SK-N-SH treated with all-trans-retinoic acid at 6 μM for 48 hours (cell line): ENCODE measurements around the gene OGFOD3.

Source experiments
- BACH2 ChIP-seq: fragments of 250-450 bp; sonication (Bioruptor Pico); IDR thresholded peaks from 2 replicates; pipeline ENCODE4 v1.9.0; 2021; ENCODE audit warnings: mild to moderate bottlenecking, borderline replicate concordance
- CSDC2 ChIP-seq: fragments of 250-450 bp; sonication (Bioruptor Pico); IDR thresholded peaks from 2 replicates; pipeline ENCODE4 v1.5.0; 2020; ENCODE audit warnings: mild to moderate bottlenecking, moderate library complexity
- RARB ChIP-seq: fragments of 250-450 bp; sonication (Bioruptor Pico); IDR thresholded peaks from 2 replicates; pipeline ENCODE4 v1.8.0; 2021; ENCODE audit warnings: mild to moderate bottlenecking, moderate library complexity
- SNAI2 ChIP-seq: fragments of 250-450 bp; sonication (Bioruptor Pico); IDR thresholded peaks from 2 replicates; pipeline ENCODE4 v1.5.0; 2020; ENCODE audit warnings: mild to moderate bottlenecking, moderate library complexity
- TOX ChIP-seq: fragments of 250-450 bp; sonication (Bioruptor Pico); IDR thresholded peaks from 2 replicates; pipeline ENCODE4 v1.8.0; 2021; ENCODE audit warnings: mild to moderate bottlenecking, moderate library complexity, borderline replicate concordance
- ZFP30 ChIP-seq: fragments of 450-650 bp; formaldehyde crosslinking; IDR thresholded peaks from 2 replicates; pipeline ENCODE4 v1.5.0; 2022; ENCODE audit warnings: mild to moderate bottlenecking, moderate library complexity
- ZNF565 ChIP-seq: fragments of 450-650 bp; formaldehyde crosslinking; conservative IDR thresholded peaks from 2 replicates; pipeline ENCODE4 v1.5.0; 2020; ENCODE audit warnings: low read depth, mild to moderate bottlenecking, moderate library complexity
- TF ChIP-seq, protein P1 (sequence below): fragments of 250-450 bp; sonication (Bioruptor Pico); IDR thresholded peaks from 2 replicates; pipeline ENCODE4 v1.8.0; 2020; ENCODE audit warnings: mild to moderate bottlenecking, moderate library complexity, borderline replicate concordance
- TF ChIP-seq, protein P2 (sequence below): fragments of 250-450 bp; sonication (Bioruptor Pico); IDR thresholded peaks from 2 replicates; pipeline ENCODE4 v1.5.0; 2020; ENCODE audit warnings: mild to moderate bottlenecking, moderate library complexity
- TF ChIP-seq, protein P3 (sequence below): fragments of 250-450 bp; sonication (Bioruptor Pico); IDR thresholded peaks from 2 replicates; pipeline ENCODE4 v1.5.1; 2020; ENCODE audit warnings: low read depth, mild to moderate bottlenecking, moderate library complexity

DNA sequence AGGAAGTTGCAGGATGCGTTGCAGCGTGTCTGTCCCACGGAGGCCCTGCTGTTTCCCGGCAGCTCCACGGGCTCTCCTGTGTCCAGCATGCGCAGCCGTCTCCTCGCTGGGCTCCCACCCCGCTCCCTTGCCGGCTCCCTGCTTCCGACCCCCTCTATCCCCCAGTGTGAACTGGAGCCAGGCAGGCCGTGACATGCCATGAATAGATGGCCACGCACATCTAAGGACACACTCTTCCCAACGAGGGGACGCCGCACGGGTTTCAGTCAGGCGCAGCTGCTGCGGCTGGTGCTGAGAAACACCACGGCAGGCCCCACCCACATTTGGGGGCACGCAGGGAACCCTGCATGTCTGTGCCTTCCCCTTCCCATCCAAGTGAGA, 9.5 kb downstream of the OGFOD3 start:
- TF ChIP-seq, protein P1, sequence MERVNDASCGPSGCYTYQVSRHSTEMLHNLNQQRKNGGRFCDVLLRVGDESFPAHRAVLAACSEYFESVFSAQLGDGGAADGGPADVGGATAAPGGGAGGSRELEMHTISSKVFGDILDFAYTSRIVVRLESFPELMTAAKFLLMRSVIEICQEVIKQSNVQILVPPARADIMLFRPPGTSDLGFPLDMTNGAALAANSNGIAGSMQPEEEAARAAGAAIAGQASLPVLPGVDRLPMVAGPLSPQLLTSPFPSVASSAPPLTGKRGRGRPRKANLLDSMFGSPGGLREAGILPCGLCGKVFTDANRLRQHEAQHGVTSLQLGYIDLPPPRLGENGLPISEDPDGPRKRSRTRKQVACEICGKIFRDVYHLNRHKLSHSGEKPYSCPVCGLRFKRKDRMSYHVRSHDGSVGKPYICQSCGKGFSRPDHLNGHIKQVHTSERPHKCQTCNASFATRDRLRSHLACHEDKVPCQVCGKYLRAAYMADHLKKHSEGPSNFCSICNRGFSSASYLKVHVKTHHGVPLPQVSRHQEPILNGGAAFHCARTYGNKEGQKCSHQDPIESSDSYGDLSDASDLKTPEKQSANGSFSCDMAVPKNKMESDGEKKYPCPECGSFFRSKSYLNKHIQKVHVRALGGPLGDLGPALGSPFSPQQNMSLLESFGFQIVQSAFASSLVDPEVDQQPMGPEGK, result no peak
- TF ChIP-seq BACH2 (no peak), ZNF565 (CRISPR knock-in tag) (no peak), ZFP30 (CRISPR knock-in tag) (no peak), CSDC2 (CRISPR knock-in tag) (no peak), TOX (CRISPR knock-in tag) (no peak), RARB (no peak), SNAI2 (no peak)
- TF ChIP-seq, protein P2, sequence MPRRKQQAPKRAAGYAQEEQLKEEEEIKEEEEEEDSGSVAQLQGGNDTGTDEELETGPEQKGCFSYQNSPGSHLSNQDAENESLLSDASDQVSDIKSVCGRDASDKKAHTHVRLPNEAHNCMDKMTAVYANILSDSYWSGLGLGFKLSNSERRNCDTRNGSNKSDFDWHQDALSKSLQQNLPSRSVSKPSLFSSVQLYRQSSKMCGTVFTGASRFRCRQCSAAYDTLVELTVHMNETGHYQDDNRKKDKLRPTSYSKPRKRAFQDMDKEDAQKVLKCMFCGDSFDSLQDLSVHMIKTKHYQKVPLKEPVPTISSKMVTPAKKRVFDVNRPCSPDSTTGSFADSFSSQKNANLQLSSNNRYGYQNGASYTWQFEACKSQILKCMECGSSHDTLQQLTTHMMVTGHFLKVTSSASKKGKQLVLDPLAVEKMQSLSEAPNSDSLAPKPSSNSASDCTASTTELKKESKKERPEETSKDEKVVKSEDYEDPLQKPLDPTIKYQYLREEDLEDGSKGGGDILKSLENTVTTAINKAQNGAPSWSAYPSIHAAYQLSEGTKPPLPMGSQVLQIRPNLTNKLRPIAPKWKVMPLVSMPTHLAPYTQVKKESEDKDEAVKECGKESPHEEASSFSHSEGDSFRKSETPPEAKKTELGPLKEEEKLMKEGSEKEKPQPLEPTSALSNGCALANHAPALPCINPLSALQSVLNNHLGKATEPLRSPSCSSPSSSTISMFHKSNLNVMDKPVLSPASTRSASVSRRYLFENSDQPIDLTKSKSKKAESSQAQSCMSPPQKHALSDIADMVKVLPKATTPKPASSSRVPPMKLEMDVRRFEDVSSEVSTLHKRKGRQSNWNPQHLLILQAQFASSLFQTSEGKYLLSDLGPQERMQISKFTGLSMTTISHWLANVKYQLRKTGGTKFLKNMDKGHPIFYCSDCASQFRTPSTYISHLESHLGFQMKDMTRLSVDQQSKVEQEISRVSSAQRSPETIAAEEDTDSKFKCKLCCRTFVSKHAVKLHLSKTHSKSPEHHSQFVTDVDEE, result no peak
- TF ChIP-seq, protein P3, sequence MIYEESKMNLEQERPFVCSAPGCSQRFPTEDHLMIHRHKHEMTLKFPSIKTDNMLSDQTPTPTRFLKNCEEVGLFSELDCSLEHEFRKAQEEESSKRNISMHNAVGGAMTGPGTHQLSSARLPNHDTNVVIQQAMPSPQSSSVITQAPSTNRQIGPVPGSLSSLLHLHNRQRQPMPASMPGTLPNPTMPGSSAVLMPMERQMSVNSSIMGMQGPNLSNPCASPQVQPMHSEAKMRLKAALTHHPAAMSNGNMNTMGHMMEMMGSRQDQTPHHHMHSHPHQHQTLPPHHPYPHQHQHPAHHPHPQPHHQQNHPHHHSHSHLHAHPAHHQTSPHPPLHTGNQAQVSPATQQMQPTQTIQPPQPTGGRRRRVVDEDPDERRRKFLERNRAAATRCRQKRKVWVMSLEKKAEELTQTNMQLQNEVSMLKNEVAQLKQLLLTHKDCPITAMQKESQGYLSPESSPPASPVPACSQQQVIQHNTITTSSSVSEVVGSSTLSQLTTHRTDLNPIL, result no peak
